Activated T-cell treated with anti-CD3 and anti-CD28 coated beads, Interleukin-2, amount 50 U/mL, for 24 hours (primary cell): ENCODE results near the gene NIBAN1.
A peak's percentile ranks its signal among the peaks of the same experiment; 100 is the strongest.

Source experiments
- DNase-seq: peaks from one replicate; pipeline ENCODE4 v3.0.0-alpha.2; 2020
- H3K27ac Mint-ChIP-seq: 2 replicates; pipeline ENCODE4 v1.8.0; 2020; ENCODE audit warnings: mild to moderate bottlenecking, mixed read lengths
- H3K27me3 Mint-ChIP-seq: 2 replicates; pipeline ENCODE4 v1.8.0; 2020; ENCODE audit warnings: mixed read lengths
- H3K36me3 Mint-ChIP-seq: 2 replicates; pipeline ENCODE4 v1.8.0; 2020; ENCODE audit warnings: low read depth, mixed read lengths
- H3K4me1 Mint-ChIP-seq: 2 replicates; pipeline ENCODE4 v1.8.0; 2020; ENCODE audit warnings: low read depth, mixed read lengths
- H3K4me3 Mint-ChIP-seq: 2 replicates; pipeline ENCODE4 v1.8.0; 2020; ENCODE audit warnings: mild to moderate bottlenecking, moderate library complexity, mixed read lengths
- H3K9me3 Mint-ChIP-seq: 2 replicates; pipeline ENCODE4 v1.8.0; 2020; ENCODE audit warnings: mixed read lengths

NIBAN1 gene

GRCh38 chr1:184987696-184988095, 13.4 kb upstream of the NIBAN1 start:
- H3K36me3 Mint-ChIP-seq, result no peaks in the 10 kb centered on the region
- H3K27ac Mint-ChIP-seq, result no peak overlapping the region
- H3K4me1 Mint-ChIP-seq, result no peaks in the 10 kb centered on the region
- H3K9me3 Mint-ChIP-seq, result no peaks in the 10 kb centered on the region
- H3K4me3 Mint-ChIP-seq, result no peak overlapping the region
- no peak for DNase-seq
- peaks cover 13% of the 10 kb centered on the region for H3K27me3 Mint-ChIP-seq

GRCh38 chr1:184986250-184986649, 11.9 kb upstream of the NIBAN1 start:
- Mint-ChIP-seq H3K4me1 (peaks cover 6% of the 10 kb centered on the region), H3K27ac (no peak overlapping the region), H3K9me3 (no peaks in the 10 kb centered on the region), H3K4me3 (no peak overlapping the region), H3K27me3 (peaks cover 15% of the 10 kb centered on the region), H3K36me3 (no peaks in the 10 kb centered on the region)
- no peak for DNase-seq

GRCh38 chr1:184982002-184982954, 8.0 kb upstream of the NIBAN1 start:
- Mint-ChIP-seq H3K27me3 (peaks cover 24% of the 10 kb centered on the region), H3K4me3 (no peak overlapping the region), H3K27ac (no peak overlapping the region), H3K36me3 (no peaks in the 10 kb centered on the region), H3K9me3 (no peaks in the 10 kb centered on the region), H3K4me1 (peaks cover 6% of the 10 kb centered on the region)
- peak; percentile 80 for DNase-seq

GRCh38 chr1:184980726-184981125, 6.4 kb upstream of the NIBAN1 start:
- Mint-ChIP-seq H3K36me3 (no peaks in the 10 kb centered on the region), H3K4me3 (no peak overlapping the region), H3K27me3 (peaks cover 26% of the 10 kb centered on the region), H3K9me3 (no peaks in the 10 kb centered on the region), H3K27ac (no peak overlapping the region), H3K4me1 (peaks cover 7% of the 10 kb centered on the region)
- no peak for DNase-seq

GRCh38 chr1:184975208-184975870, 1.0 kb upstream of the NIBAN1 start:
- no peak for DNase-seq
- Mint-ChIP-seq H3K36me3 (peaks cover 6% of the 10 kb centered on the region), H3K4me1 (peaks cover 49% of the 10 kb centered on the region), H3K4me3 (peak overlapping the region; percentile 74), H3K27me3 (peaks cover 24% of the 10 kb centered on the region), H3K9me3 (no peaks in the 10 kb centered on the region), H3K27ac (peak overlapping the region; percentile 8)

- Mint-ChIP-seq H3K36me3 (peaks cover 6% of the 10 kb centered on the region), H3K27ac (peak overlapping the region; percentile 83), H3K4me3 (peak overlapping the region; percentile 74), H3K27me3 (peaks cover 24% of the 10 kb centered on the region), H3K4me1 (peaks cover 51% of the 10 kb centered on the region), H3K9me3 (no peaks in the 10 kb centered on the region)
- no peak for DNase-seq
Observed at GRCh38 chr1:184974837-184975115, 468 bp upstream of the NIBAN1 start.

- H3K27ac Mint-ChIP-seq, result peak overlapping the region; percentile 96
- H3K27me3 Mint-ChIP-seq, result peaks cover 23% of the 10 kb centered on the region
- H3K4me1 Mint-ChIP-seq, result peaks cover 61% of the 10 kb centered on the region
- no peaks in the 10 kb centered on the region for H3K9me3 Mint-ChIP-seq
- H3K4me3 Mint-ChIP-seq, result peak overlapping the region; percentile 86
- no peak for DNase-seq
- H3K36me3 Mint-ChIP-seq, result peaks cover 6% of the 10 kb centered on the region
Observed at GRCh38 chr1:184973272-184974055, 844 bp downstream of the NIBAN1 start.

GRCh38 chr1:184972315-184973055, 1.8 kb downstream of the NIBAN1 start:
- H3K36me3 Mint-ChIP-seq, result peaks cover 6% of the 10 kb centered on the region
- H3K27me3 Mint-ChIP-seq, result peaks cover 17% of the 10 kb centered on the region
- peak overlapping the region; percentile 86 for H3K4me3 Mint-ChIP-seq
- no peaks in the 10 kb centered on the region for H3K9me3 Mint-ChIP-seq
- no peak for DNase-seq
- peaks cover 64% of the 10 kb centered on the region for H3K4me1 Mint-ChIP-seq
- H3K27ac Mint-ChIP-seq, result peak overlapping the region; percentile 96

GRCh38 chr1:184971522-184972265, 2.6 kb downstream of the NIBAN1 start:
- Mint-ChIP-seq H3K4me1 (peaks cover 69% of the 10 kb centered on the region), H3K27me3 (peaks cover 12% of the 10 kb centered on the region), H3K36me3 (peaks cover 6% of the 10 kb centered on the region), H3K9me3 (no peaks in the 10 kb centered on the region), H3K4me3 (peak overlapping the region; percentile 86), H3K27ac (peak overlapping the region; percentile 96)
- DNase-seq, result no peak

- H3K27me3 Mint-ChIP-seq, result peaks cover 6% of the 10 kb centered on the region
- H3K4me1 Mint-ChIP-seq, result peaks cover 73% of the 10 kb centered on the region
- no peak for DNase-seq
- H3K9me3 Mint-ChIP-seq, result no peaks in the 10 kb centered on the region
- H3K4me3 Mint-ChIP-seq, result peak overlapping the region; percentile 24
- peak overlapping the region; percentile 55 for H3K27ac Mint-ChIP-seq
- peaks cover 7% of the 10 kb centered on the region for H3K36me3 Mint-ChIP-seq
Observed at GRCh38 chr1:184970691-184971161, 3.6 kb downstream of the NIBAN1 start.

- no peak for DNase-seq
- H3K4me1 Mint-ChIP-seq, result peaks cover 44% of the 10 kb centered on the region
- H3K36me3 Mint-ChIP-seq, result peaks cover 13% of the 10 kb centered on the region
- H3K27me3 Mint-ChIP-seq, result no peaks in the 10 kb centered on the region
- no peaks in the 10 kb centered on the region for H3K9me3 Mint-ChIP-seq
- H3K4me3 Mint-ChIP-seq, result no peak overlapping the region
- H3K27ac Mint-ChIP-seq, result no peak overlapping the region
Observed at GRCh38 chr1:184966989-184967388, 7.3 kb downstream of the NIBAN1 start.

GRCh38 chr1:184965944-184966860, 8.1 kb downstream of the NIBAN1 start:
- H3K36me3 Mint-ChIP-seq, result peaks cover 13% of the 10 kb centered on the region
- no peak overlapping the region for H3K4me3 Mint-ChIP-seq
- no peak for DNase-seq
- no peaks in the 10 kb centered on the region for H3K9me3 Mint-ChIP-seq
- H3K27ac Mint-ChIP-seq, result peak overlapping the region; percentile 19
- H3K4me1 Mint-ChIP-seq, result peaks cover 36% of the 10 kb centered on the region
- H3K27me3 Mint-ChIP-seq, result no peaks in the 10 kb centered on the region

GRCh38 chr1:184965439-184965838, 8.9 kb downstream of the NIBAN1 start:
- no peak overlapping the region for H3K4me3 Mint-ChIP-seq
- H3K27ac Mint-ChIP-seq, result peak overlapping the region; percentile 19
- no peaks in the 10 kb centered on the region for H3K27me3 Mint-ChIP-seq
- H3K4me1 Mint-ChIP-seq, result peaks cover 28% of the 10 kb centered on the region
- H3K9me3 Mint-ChIP-seq, result no peaks in the 10 kb centered on the region
- peaks cover 11% of the 10 kb centered on the region for H3K36me3 Mint-ChIP-seq
- no peak for DNase-seq
